T-cell (primary cell): ENCODE measurements around the gene TACR1. TPM values are rescaled to one million over a fixed set of nuclear protein-coding genes. Genes with fewer than 3 reads are reported as not detected.

ENCODE experiments used
- ATAC-seq, 4 experiments: fragments of 200-7000 bp in 3 of 4; fragments of 150-1000 bp in 1 of 4; cut with Tn5 transposase; replicated peaks in 1 of 4; 1 replicate in 3 of 4; 2 replicates in 1 of 4; pipeline ENCODE4 v1.10.0; 2021; ENCODE audit warnings: moderate library complexity in 3 of 4, mild to moderate bottlenecking in 2 of 4, moderate number of reproducible peaks in 1 of 4
- CTCF ChIA-PET, 2 donors: fragments of 300-600 bp; sonication (Branson Sonifier 250); formaldehyde crosslinking; loops; one replicate each; lab custom pipeline; 2022; ENCODE audit warnings: antibody characterized with exemption in 2 of 2; lab: Charles Lee
- POLR2A ChIA-PET, 2 donors: fragments of 300-600 bp; sonication (Branson Sonifier 250); formaldehyde crosslinking; loops; one replicate each; lab custom pipeline; 2022; ENCODE audit warnings: antibody characterized with exemption in 2 of 2; lab: Charles Lee
- DNase-seq, 35 experiments: peaks; one replicate each; pipeline versions ENCODE4 v3.0.0 to v3.0.0-alpha.2; 2013 to 2023
- H3K27ac ChIP-seq: one replicate; pipeline ENCODE4 v1.5.1; 2013; ENCODE audit warnings: low read length
- H3K27me3 ChIP-seq, 2 experiments: replicated peaks in 1 of 2; 1 replicate in 1 of 2; 2 replicates in 1 of 2; pipeline versions ENCODE4 v1.6.1 to v1.7.0; 2013; ENCODE audit warnings: low read length in 1 of 2, mixed read lengths in 1 of 2; ENCODE audit not compliant: control insufficient read depth in 2 of 2, insufficient read depth in 2 of 2; ENCODE audit errors: extremely low read depth in 1 of 2
- H3K36me3 ChIP-seq, 2 donors: 1 replicate in 1 of 2; 2 replicates in 1 of 2; pipeline versions ENCODE4 v1.6.1 to v1.7.0; 2013; ENCODE audit warnings: low read length in 1 of 2; ENCODE audit not compliant: control insufficient read depth in 2 of 2, insufficient read depth in 1 of 2; ENCODE audit errors: extremely low read depth in 1 of 2
- H3K4me1 ChIP-seq, 2 experiments: 1 replicate in 1 of 2; 2 replicates in 1 of 2; pipeline versions ENCODE4 v1.6.1 to v1.7.0; 2013; ENCODE audit warnings: low read length in 2 of 2, mixed read lengths in 1 of 2; ENCODE audit not compliant: insufficient read depth in 2 of 2, control insufficient read depth in 1 of 2; ENCODE audit errors: extremely low read depth in 1 of 2
- H3K4me3 ChIP-seq, 2 donors: 1 replicate in 1 of 2; 2 replicates in 1 of 2; pipeline versions ENCODE4 v1.5.1 to v1.7.0; 2013; ENCODE audit warnings: mild to moderate bottlenecking in 2 of 2, low read length in 1 of 2, moderate library complexity in 1 of 2; ENCODE audit not compliant: control insufficient read depth in 1 of 2; ENCODE audit errors: extremely low read depth in 1 of 2
- H3K9me3 ChIP-seq: 2 replicates; pipeline ENCODE4 v1.7.0; 2013
- H3K27ac Mint-ChIP-seq, 2 donors: one replicate each; pipeline ENCODE4 v1.8.0; 2020 to 2021; ENCODE audit warnings: mild to moderate bottlenecking in 2 of 2, mixed read lengths in 2 of 2
- H3K27me3 Mint-ChIP-seq, 2 donors: one replicate each; pipeline ENCODE4 v1.8.0; 2021 to 2022; ENCODE audit warnings: mixed read lengths in 2 of 2
- H3K36me3 Mint-ChIP-seq: one replicate; pipeline ENCODE4 v1.8.0; 2021; ENCODE audit warnings: mixed read lengths
- H3K4me1 Mint-ChIP-seq, 3 donors: one replicate each; pipeline ENCODE4 v1.8.0; 2020 to 2022; ENCODE audit warnings: mixed read lengths in 3 of 3, mild to moderate bottlenecking in 1 of 3
- H3K4me3 Mint-ChIP-seq, 3 donors: one replicate each; pipeline ENCODE4 v1.8.0; 2020 to 2022; ENCODE audit warnings: mild to moderate bottlenecking in 3 of 3, mixed read lengths in 3 of 3, moderate library complexity in 3 of 3
- H3K9me3 Mint-ChIP-seq, 3 donors: one replicate each; pipeline ENCODE4 v1.8.0; 2020 to 2022; ENCODE audit warnings: mixed read lengths in 3 of 3
- WGBS: methylation state at CpG from one replicate; pipeline ENCODE4 v1.1.5; 2013; ENCODE audit warnings: missing lambda C conversion rate; ENCODE audit not compliant: insufficient coverage; 5-methylcytosine and 5-hydroxymethylcytosine counted together
- total RNA-seq, 35 experiments: library from RNA in 6 of 35; stranded (reverse) in 6 of 35; fragments of 120-200 nt in 1 of 35; gene quantifications; one replicate each; pipeline versions ENCODE4 v1.2.1 to v1.2.4 and lab custom pipeline; 2013 to 2026

TACR1 gene
- total RNA-seq, 5 donors from 2014 or later (not counting 1 experiment from before 2014, with no cell fraction given), result not detected

DNA sequence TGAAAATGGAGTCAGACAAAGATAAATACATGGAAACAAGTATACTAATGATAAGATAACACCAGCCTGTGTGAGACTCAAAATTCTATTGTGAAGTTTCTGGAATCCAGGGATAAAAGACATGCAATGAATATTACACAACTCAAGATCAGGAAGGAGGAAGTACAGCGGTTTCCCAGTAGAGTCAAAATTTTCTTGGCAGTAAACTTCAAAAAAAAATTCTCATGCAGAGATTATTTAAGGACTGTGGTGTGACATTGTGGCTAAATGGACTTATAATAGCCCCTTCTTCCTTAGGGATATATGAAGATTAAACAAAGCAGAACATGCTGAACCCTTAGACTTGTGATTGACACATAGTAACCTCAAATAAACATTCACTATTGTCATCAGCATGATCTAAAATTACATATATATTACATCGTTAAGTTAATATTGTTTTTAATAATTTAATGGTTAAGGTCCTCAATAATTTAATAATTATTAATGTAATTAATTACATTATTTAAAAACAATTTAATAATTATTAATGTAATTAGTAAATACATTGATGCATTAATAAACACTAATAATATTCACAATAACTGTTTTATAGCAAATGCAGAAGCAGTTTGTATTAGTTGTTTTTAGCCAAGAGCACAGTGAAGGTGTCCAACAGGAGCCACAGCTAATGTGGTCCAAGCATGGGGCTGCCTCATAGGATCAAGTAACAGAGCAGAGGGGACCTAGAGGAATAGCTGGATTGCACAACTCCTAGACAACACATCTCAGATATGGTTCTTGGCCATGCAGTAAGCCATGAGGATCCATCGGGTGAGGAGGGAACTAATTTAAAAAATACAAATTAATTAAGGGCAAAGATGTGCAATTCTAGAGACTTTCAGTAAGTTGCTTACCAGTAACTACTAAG, 163.6 kb downstream of the TACR1 start:
- ATAC-seq, result no peak
- no peaks in the 10 kb centered on the region for H3K4me1 ChIP-seq
- Mint-ChIP-seq H3K9me3 (no peaks in the 10 kb centered on the region), H3K4me1 (no peaks in the 10 kb centered on the region), H3K4me3 (no peak overlapping the region), H3K27me3 (no peaks in the 10 kb centered on the region), H3K27ac (no peak overlapping the region), H3K36me3 (no peaks in the 10 kb centered on the region)
- H3K27me3 ChIP-seq, result no peaks in the 10 kb centered on the region
- no CpG with 5 or more reads among the region's 3 CpGs for WGBS
- H3K9me3 ChIP-seq, result no peaks in the 10 kb centered on the region
- H3K27ac ChIP-seq, result no peak overlapping the region
- H3K36me3 ChIP-seq, result no peaks in the 10 kb centered on the region
- H3K4me3 ChIP-seq, result no peak overlapping the region
- CTCF ChIA-PET, result no interaction called here
- DNase-seq, result no peak
- POLR2A ChIA-PET, result no interaction called here

DNA sequence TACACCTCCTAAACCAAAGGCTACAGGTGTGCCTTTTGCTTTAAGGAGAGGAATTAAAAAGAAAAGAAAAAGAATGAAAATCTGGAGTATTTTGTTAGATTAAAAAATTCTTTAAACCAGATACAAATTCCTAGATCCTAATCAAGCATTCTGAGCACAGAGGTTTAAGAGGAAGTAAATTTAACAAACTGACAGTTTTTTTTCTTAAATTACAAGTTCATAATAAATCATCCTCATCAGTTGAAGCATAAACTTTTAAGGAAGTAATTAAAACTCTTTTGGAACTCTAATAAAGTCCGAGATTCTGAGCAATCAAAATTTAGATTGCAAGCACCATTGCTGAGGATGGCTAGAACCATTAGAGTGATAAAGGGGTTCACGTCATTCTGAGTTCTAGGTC, 165.8 kb downstream of the TACR1 start:
- Mint-ChIP-seq H3K4me1 (no peaks in the 10 kb centered on the region), H3K27ac (no peak overlapping the region), H3K9me3 (no peaks in the 10 kb centered on the region), H3K4me3 (no peak overlapping the region), H3K27me3 (no peaks in the 10 kb centered on the region), H3K36me3 (no peaks in the 10 kb centered on the region)
- WGBS, result 83% methylated on average over 2 of the region's 2 CpGs
- ChIA-PET CTCF (no interaction called here), POLR2A (no interaction called here)
- DNase-seq (no peak), ATAC-seq (no peak)
- Histone ChIP-seq H3K36me3 (no peaks in the 10 kb centered on the region), H3K27me3 (no peaks in the 10 kb centered on the region), H3K4me1 (no peaks in the 10 kb centered on the region), H3K4me3 (no peak overlapping the region), H3K9me3 (no peaks in the 10 kb centered on the region), H3K27ac (no peak overlapping the region)

DNA sequence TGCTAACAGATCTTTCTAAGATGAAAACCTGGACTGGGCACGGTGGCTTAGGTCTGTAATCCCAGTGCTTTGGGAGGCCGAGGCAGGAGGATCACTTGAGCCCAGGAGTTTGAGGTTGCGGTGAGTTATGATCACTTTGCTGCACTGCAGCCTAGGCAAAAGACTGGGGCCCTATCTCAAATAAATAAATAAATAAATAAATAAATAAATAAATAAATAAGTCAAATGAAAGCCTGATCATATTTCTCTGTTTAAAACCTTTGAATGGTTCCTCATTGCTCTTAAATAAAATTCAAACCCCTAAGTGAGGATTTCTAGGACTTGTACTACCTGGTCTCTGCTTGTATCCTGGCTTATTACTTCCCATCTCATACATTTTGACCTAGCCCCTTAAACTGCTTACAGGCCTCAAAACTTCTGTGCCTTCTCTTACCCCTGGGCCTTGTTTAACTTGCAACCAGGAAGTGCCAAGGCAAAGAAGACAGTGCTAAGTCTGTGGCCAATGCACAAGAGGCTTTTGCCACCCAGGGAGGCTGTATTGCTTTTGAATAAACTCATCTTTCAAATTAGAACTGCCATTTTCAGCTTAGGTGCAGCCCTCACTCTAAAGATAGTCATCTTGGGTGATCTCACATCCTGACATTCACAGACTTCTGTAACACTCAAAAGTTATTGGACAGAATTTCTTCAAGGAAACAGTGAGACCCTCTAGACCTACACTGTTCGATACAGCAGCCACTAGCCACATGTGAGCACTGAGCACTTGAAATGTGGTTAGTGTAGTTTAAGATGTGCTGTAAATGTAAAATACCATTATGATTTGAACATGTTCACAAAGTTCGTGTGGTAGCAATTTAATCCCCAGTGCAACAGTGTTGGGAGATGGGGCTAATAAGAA, 167.2 kb downstream of the TACR1 start:
- Mint-ChIP-seq H3K4me3 (no peak overlapping the region), H3K27me3 (no peaks in the 10 kb centered on the region), H3K4me1 (no peaks in the 10 kb centered on the region), H3K9me3 (no peaks in the 10 kb centered on the region), H3K36me3 (peaks cover 3% of the 10 kb centered on the region), H3K27ac (no peak overlapping the region)
- Histone ChIP-seq H3K9me3 (no peaks in the 10 kb centered on the region), H3K4me3 (no peak overlapping the region), H3K4me1 (no peaks in the 10 kb centered on the region), H3K27ac (no peak overlapping the region), H3K36me3 (no peaks in the 10 kb centered on the region), H3K27me3 (no peaks in the 10 kb centered on the region)
- 100% methylated on average over 1 of the region's 5 CpGs for WGBS
- DNase-seq (no peak), ATAC-seq (no peak)
- POLR2A ChIA-PET, result no interaction called here
- CTCF ChIA-PET, result no interaction called here

DNA sequence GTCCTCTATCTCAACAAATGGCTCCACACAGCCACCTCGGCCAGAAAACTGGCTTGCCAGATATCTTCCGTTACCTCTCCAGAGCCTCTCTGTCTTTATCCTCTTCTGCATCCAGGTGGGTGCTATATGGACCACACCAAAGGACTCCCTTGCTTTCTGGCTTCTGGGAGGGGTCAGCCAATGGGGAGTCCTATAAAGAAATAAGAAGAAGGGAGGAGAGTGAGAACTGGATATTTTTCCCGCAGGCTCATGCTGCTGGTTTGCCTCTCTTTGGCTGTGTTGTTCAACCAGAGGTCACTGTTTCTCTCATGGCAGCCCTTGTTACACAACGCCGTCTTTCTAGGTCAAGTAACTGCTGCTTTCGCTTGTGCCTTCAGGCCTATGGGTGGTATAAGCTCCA, 168.1 kb downstream of the TACR1 start:
- H3K27me3 Mint-ChIP-seq, result no peaks in the 10 kb centered on the region
- CTCF ChIA-PET, result no interaction called here

DNA sequence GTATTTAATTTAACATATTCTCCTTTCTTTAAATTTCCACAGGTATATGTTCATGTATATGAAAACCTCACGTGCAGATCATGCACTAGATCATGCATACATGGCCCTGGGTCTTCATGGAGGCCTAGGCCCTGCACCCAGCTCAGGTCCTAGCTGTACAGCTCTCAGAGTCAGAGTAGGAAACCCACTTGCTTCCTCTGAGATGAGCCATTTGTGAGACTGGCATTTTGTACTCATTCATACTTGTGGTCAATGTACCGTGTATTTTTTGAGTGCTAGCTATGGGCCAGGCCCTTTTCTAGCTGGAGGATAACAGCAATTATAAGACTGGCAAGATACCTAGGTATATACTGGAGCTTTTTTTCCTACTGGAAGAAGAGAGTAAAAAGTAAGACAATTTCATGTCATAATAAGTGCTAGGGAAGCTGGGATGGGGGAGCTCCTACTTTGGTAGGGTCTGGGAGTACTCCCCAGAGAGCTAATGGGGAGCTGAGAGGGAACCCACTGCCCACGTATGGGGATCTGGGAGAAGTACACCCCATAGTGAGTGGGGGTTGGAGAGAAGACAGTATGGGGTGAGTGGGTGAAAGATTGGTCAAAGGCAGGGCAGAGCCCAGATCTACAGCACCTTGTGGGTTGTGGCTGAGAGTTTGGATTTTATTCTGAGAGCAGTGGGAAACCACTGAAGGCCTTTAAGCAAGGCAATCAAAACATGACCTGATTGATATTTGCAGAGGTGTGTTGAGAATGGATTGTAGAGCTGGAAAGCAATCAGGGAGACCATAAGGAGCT, 168.9 kb downstream of the TACR1 start:
- CTCF ChIA-PET, result no interaction called here
- no peak for ATAC-seq
- Histone ChIP-seq H3K4me1 (no peaks in the 10 kb centered on the region), H3K9me3 (no peaks in the 10 kb centered on the region), H3K27ac (no peak overlapping the region), H3K4me3 (no peak overlapping the region), H3K36me3 (no peaks in the 10 kb centered on the region), H3K27me3 (no peaks in the 10 kb centered on the region)
- Mint-ChIP-seq H3K27ac (no peak overlapping the region), H3K27me3 (no peaks in the 10 kb centered on the region), H3K4me1 (no peaks in the 10 kb centered on the region), H3K4me3 (no peak overlapping the region), H3K9me3 (no peaks in the 10 kb centered on the region), H3K36me3 (peaks cover 3% of the 10 kb centered on the region)
- DNase-seq, result no peak
- 92% methylated on average over 1 of the region's 3 CpGs for WGBS
- POLR2A ChIA-PET, result interaction anchor here in 1 of 2 donors (0.6 kb wide), 1 partner anchor 10 kb away, joined by 3 read pairs; no protein-coding TSS in a partner anchor

More for the DNA sequence above, 168.1 kb downstream of the TACR1 start:
- Mint-ChIP-seq H3K9me3 (no peaks in the 10 kb centered on the region), H3K36me3 (peaks cover 3% of the 10 kb centered on the region), H3K27ac (no peak overlapping the region), H3K4me1 (no peaks in the 10 kb centered on the region), H3K4me3 (no peak overlapping the region)
- Histone ChIP-seq H3K27me3 (no peaks in the 10 kb centered on the region), H3K27ac (no peak overlapping the region), H3K4me3 (no peak overlapping the region), H3K4me1 (no peaks in the 10 kb centered on the region), H3K9me3 (no peaks in the 10 kb centered on the region), H3K36me3 (no peaks in the 10 kb centered on the region)
- DNase-seq (no peak), ATAC-seq (no peak)
- WGBS, result 98% methylated on average over 5 of the region's 6 CpGs
- POLR2A ChIA-PET, result no interaction called here

DNA sequence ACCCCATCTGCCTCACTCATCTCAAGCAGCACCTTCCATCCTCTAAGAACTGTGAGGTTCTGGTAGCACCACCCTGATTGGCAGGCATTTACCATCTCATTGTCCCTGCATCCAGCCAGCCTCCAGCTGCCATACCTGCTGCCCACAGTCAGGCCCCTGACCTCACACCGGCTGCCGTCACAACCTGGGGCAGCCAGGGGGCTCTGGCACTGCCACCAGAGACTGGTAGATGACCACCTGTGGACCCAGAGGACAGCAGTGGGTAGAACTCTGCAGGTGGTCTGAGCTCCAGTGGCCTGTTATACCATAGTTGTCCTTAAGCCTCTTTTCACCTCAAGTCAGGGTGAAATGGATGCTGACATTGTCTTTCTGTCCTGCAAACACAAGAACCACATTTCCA, 171.4 kb downstream of the TACR1 start:
- H3K4me1 Mint-ChIP-seq, result no peaks in the 10 kb centered on the region
- no peaks in the 10 kb centered on the region for H3K27me3 Mint-ChIP-seq
- Histone ChIP-seq H3K27me3 (no peaks in the 10 kb centered on the region), H3K4me1 (no peaks in the 10 kb centered on the region), H3K9me3 (no peaks in the 10 kb centered on the region), H3K27ac (no peak overlapping the region), H3K4me3 (no peak overlapping the region), H3K36me3 (no peaks in the 10 kb centered on the region)
- ATAC-seq (no peak), DNase-seq (no peak)
- 96% methylated on average over 2 of the region's 2 CpGs for WGBS
- POLR2A ChIA-PET, result no interaction called here
- no peaks in the 10 kb centered on the region for H3K9me3 Mint-ChIP-seq
- H3K4me3 Mint-ChIP-seq, result no peak overlapping the region
- CTCF ChIA-PET, result no interaction called here
- no peak overlapping the region for H3K27ac Mint-ChIP-seq
- peaks cover 3% of the 10 kb centered on the region for H3K36me3 Mint-ChIP-seq
